ENCODE measurements around the gene ZBTB16. TPM values are rescaled to one million over a fixed set of nuclear protein-coding genes. Genes with fewer than 3 reads are reported as not detected.

Gene ZBTB16
- total and polyA plus RNA-seq, 2 of the 4 experiments (the other 2 are of a cell fraction), result not detected

GRCh38 chr11:114151631-114152030, 92.1 kb downstream of the ZBTB16 start:
- Histone ChIP-seq H2AK9ac (replicated peaks; ENCODE audit: low read depth, low read length, poor library complexity) (no peak overlapping the region), H3K4me2 (ENCODE audit: low read depth, low read length) (no peak overlapping the region), H2AK5ac (ENCODE audit: low read depth, low read length) (no peak overlapping the region), H3K23ac (ENCODE audit: low read depth, low read length) (no peak overlapping the region), H2BK20ac (ENCODE audit: low read depth, low read length) (no peak overlapping the region), H4K20me1 (ENCODE audit: insufficient read depth, low read length) (no peaks in the 10 kb centered on the region), H2AFZ (replicated peaks; ENCODE audit: low read length, poor library complexity) (no peak overlapping the region), H3K4me1 (ENCODE audit: control insufficient read depth, insufficient read depth, low read length) (no peaks in the 10 kb centered on the region; the same call in 1 of the 2 replicates), H3K9me1 (ENCODE audit: insufficient read depth, low read length) (no peaks in the 10 kb centered on the region), H4K91ac (ENCODE audit: insufficient read depth, low read depth, low read length) (no peak overlapping the region), H3K14ac (replicated peaks; ENCODE audit: low read depth, low read length) (no peak overlapping the region), H3K4ac (ENCODE audit: low read depth, low read length) (no peak overlapping the region), H3K4me3 (ENCODE audit: insufficient read depth, low read depth, low read length) (no peak overlapping the region), H3K9me3 (ENCODE audit: control insufficient read depth, insufficient read depth, low read length) (no peaks in the 10 kb centered on the region), H2BK120ac (ENCODE audit: low read depth, low read length) (no peak overlapping the region), H2BK5ac (ENCODE audit: low read depth, low read length, poor library complexity, severe bottlenecking) (no peak overlapping the region), H4K8ac (ENCODE audit: low read depth in 2 of 2, low read length in 2 of 2) (no peak overlapping the region), H3K36me3 (ENCODE audit: control insufficient read depth, insufficient read depth, low read length) (no peaks in the 10 kb centered on the region), H3K9ac (ENCODE audit: low read depth, low read length) (no peak overlapping the region), H2BK15ac (ENCODE audit: low read depth, low read length) (no peak overlapping the region), H3K27ac (ENCODE audit: insufficient read depth, low read length) (no peak overlapping the region), H3K56ac (ENCODE audit: extremely low read depth, insufficient read depth, low read length) (no peak overlapping the region), H3K18ac (ENCODE audit: low read depth, low read length) (no peak overlapping the region), H3K79me1 (ENCODE audit: low read depth in 1 of 2, low read length in 2 of 2) (no peaks in the 10 kb centered on the region), H3K27me3 (ENCODE audit: control insufficient read depth, insufficient read depth, low read length) (peaks cover 33% of the 10 kb centered on the region), H4K5ac (ENCODE audit: low read depth, low read length) (no peak overlapping the region)
- WGBS, 2 experiments (ENCODE audit: extremely low coverage in 2 of 2, insufficient read length in 1 of 2), result no CpG with 5 or more reads among the region's 2 CpGs
- no TSS peak for BruUV-seq (replicated peaks)
- no peak for ATAC-seq (ENCODE audit: low read depth)
- ChIA-PET CTCF (no interaction called here), POLR2A (ENCODE audit: unreplicated experiment) (no interaction called here)
- in situ Hi-C loops (cut with MboI; ENCODE audit: low sequenced_read_pairs) (no loop called here), intact Hi-C loops (cut with micrococcal nuclease) (no loop called here), dilution Hi-C loops (cut with HindIII; ENCODE audit: low sequenced_read_pairs, unreplicated experiment) (no loop called here)
- no peak for TF ChIP-seq CHD1 (IDR thresholded peaks at IDR 0.05; ENCODE audit: low read depth, low read length)
- no peak for TF ChIP-seq MAFK (IDR thresholded peaks at IDR 0.05; ENCODE audit: low read depth, low read length)
- TF ChIP-seq FOS (IDR thresholded peaks at IDR 0.05; ENCODE audit: low read depth, low read length), result no peak
- no peak for TF ChIP-seq NFE2L2 (IDR thresholded peaks at IDR 0.05; ENCODE audit: low read depth, low read length)
- TF ChIP-seq ELK1 (IDR thresholded peaks at IDR 0.05; ENCODE audit: borderline replicate concordance, low read depth, low read length), result no peak
- no peak for TF ChIP-seq POLR2A (IDR thresholded peaks at IDR 0.05; ENCODE audit: low read depth, low read length)
- no peak for TF ChIP-seq RAD21 (IDR thresholded peaks at IDR 0.05; ENCODE audit: low read length)
- TF ChIP-seq USF2 (IDR thresholded peaks at IDR 0.05; ENCODE audit: low read depth, low read length), result no peak
- no peak for TF ChIP-seq MXI1 (IDR thresholded peaks at IDR 0.05; ENCODE audit: borderline replicate concordance, low read depth, low read length)
- no peak for TF ChIP-seq RFX5 (IDR thresholded peaks at IDR 0.05; ENCODE audit: low read depth, low read length)
- TF ChIP-seq MAZ (IDR thresholded peaks at IDR 0.05; ENCODE audit: borderline replicate concordance, low read depth, low read length), result no peak
- no peak for TF ChIP-seq SMC3 (IDR thresholded peaks at IDR 0.05; ENCODE audit: low read depth, low read length)
- no peak for DNase-seq

Data from IMR-90 (cell line).